Eye (tissue), 1 donor: ENCODE results near the gene GFRA1.
"Not testable (repeated sequence)": the region's sequence is repeated elsewhere in the genome, so short reads cannot be mapped to it uniquely, and the experiment has no call there.

Experiments used
- DNase-seq: peaks from one replicate; pipeline ENCODE4 v3.0.0-alpha.2; 2015

Gene GFRA1

GRCh38 chr10:116056445-116057293 is 216.3 kb downstream of the GFRA1 start:
- DNase-seq, result no peak

GRCh38 chr10:116055917-116056252 is 217.1 kb downstream of the GFRA1 start:
- no peak for DNase-seq

- peak; percentile 65 for DNase-seq
Measured at GRCh38 chr10:116055252-116055916, 217.6 kb downstream of the GFRA1 start.

GRCh38 chr10:116053910-116054309 is 219.1 kb downstream of the GFRA1 start:
- no peak for DNase-seq

GRCh38 chr10:116053009-116053730 is 219.8 kb downstream of the GFRA1 start:
- not testable (repeated sequence) for DNase-seq

GRCh38 chr10:116052522-116052921 is 220.5 kb downstream of the GFRA1 start:
- DNase-seq, result not testable (repeated sequence)

- DNase-seq, result no peak
Measured at GRCh38 chr10:116049974-116050304, 223.1 kb downstream of the GFRA1 start.

GRCh38 chr10:116049158-116049973 is 223.6 kb downstream of the GFRA1 start:
- DNase-seq, result no peak

GRCh38 chr10:116045366-116046356 is 227.3 kb downstream of the GFRA1 start:
- no peak for DNase-seq

- DNase-seq, result no peak
Measured at GRCh38 chr10:116044801-116045248, 228.2 kb downstream of the GFRA1 start.

- no peak for DNase-seq
Measured at GRCh38 chr10:116043861-116044260, 229.1 kb downstream of the GFRA1 start.

GRCh38 chr10:116043304-116043703 is 229.7 kb downstream of the GFRA1 start:
- DNase-seq, result no peak

- DNase-seq, result no peak
Measured at GRCh38 chr10:116041948-116042347, 231.1 kb downstream of the GFRA1 start.

GRCh38 chr10:116039612-116040011 is 233.4 kb downstream of the GFRA1 start:
- no peak for DNase-seq

- no peak for DNase-seq
Measured at GRCh38 chr10:116038259-116038658, 234.7 kb downstream of the GFRA1 start.

- not testable (repeated sequence) for DNase-seq
Measured at GRCh38 chr10:116035406-116035805, 237.6 kb downstream of the GFRA1 start.

- DNase-seq, result no peak
Measured at GRCh38 chr10:116030576-116030975, 242.4 kb downstream of the GFRA1 start.

- no peak for DNase-seq
Measured at GRCh38 chr10:116029826-116030225, 243.2 kb downstream of the GFRA1 start.

GRCh38 chr10:116027355-116027754 is 245.7 kb downstream of the GFRA1 start:
- no peak for DNase-seq

GRCh38 chr10:116026725-116027124 is 246.3 kb downstream of the GFRA1 start:
- no peak for DNase-seq

- DNase-seq, result no peak
Measured at GRCh38 chr10:116026315-116026714, 246.7 kb downstream of the GFRA1 start.
